GM13976 (cell line): ENCODE results near the gene MSRB3.

Experiments
- DNase-seq: peaks from one replicate; pipeline ENCODE4 v3.0.0; 2012; ENCODE audit warnings: low spot score
- CTCF ChIP-seq: IDR thresholded peaks from 2 replicates; pipeline ENCODE4 v1.5.1; 2012; ENCODE audit warnings: borderline replicate concordance, mild to moderate bottlenecking; ENCODE audit not compliant: insufficient read depth; ENCODE audit errors: extremely low read depth, missing control alignments, control extremely low read depth
- in situ Hi-C: fragments of 300-500 bp; cut with MboI; formaldehyde crosslinking; loops from one replicate; pipeline ENCODE4 v1.12.0; 2022; ENCODE audit warnings: low sequenced_read_pairs, mixed read lengths, inconsistent platforms; ENCODE audit not compliant: unreplicated experiment

Gene MSRB3

GRCh38 chr12:65362234-65363031 lies 84.0 kb downstream of the MSRB3 start:
- in situ Hi-C loops, result no loop called here
- no peak for TF ChIP-seq CTCF
- DNase-seq, result no peak

GRCh38 chr12:65364046-65364445 lies 85.6 kb downstream of the MSRB3 start:
- in situ Hi-C loops, result no loop called here
- TF ChIP-seq CTCF, result no peak
- no peak for DNase-seq

GRCh38 chr12:65367396-65367795 lies 88.9 kb downstream of the MSRB3 start:
- no peak for DNase-seq
- TF ChIP-seq CTCF, result no peak
- in situ Hi-C loops, result no loop called here

GRCh38 chr12:65368055-65368454 lies 89.6 kb downstream of the MSRB3 start:
- in situ Hi-C loops, result no loop called here
- TF ChIP-seq CTCF, result no peak

GRCh38 chr12:65372574-65372973 lies 94.1 kb downstream of the MSRB3 start:
- no peak for TF ChIP-seq CTCF
- in situ Hi-C loops, result no loop called here
- no peak for DNase-seq

More at GRCh38 chr12:65368055-65368454, 89.6 kb downstream of the MSRB3 start:
- no peak for DNase-seq

- TF ChIP-seq CTCF, result no peak
- in situ Hi-C loops, result no loop called here
These were observed 105.8 kb downstream of the MSRB3 start for GRCh38 chr12:65384240-65384639.

More at GRCh38 chr12:65384240-65384639, 105.8 kb downstream of the MSRB3 start:
- no peak for DNase-seq
